ENCODE data around the gene CCDC82.

CCDC82 gene

GRCh38 chr11:96329419-96329818 lies 60.3 kb downstream of the CCDC82 start:
- DNase-seq (ENCODE audit: low read depth): no peak

- no peak for DNase-seq (ENCODE audit: low read depth)
These were observed 61.2 kb downstream of the CCDC82 start for GRCh38 chr11:96328395-96329010.

GRCh38 chr11:96326959-96327358 lies 62.8 kb downstream of the CCDC82 start:
- no peak for DNase-seq (ENCODE audit: low read depth)

- no peak for DNase-seq (ENCODE audit: low read depth)
These were observed 64.8 kb downstream of the CCDC82 start for GRCh38 chr11:96324912-96325311.

GRCh38 chr11:96323642-96323985 lies 66.1 kb downstream of the CCDC82 start:
- no peak for DNase-seq (ENCODE audit: low read depth)

- DNase-seq (ENCODE audit: low read depth): no peak
These were observed 66.7 kb downstream of the CCDC82 start for GRCh38 chr11:96322775-96323641.

- no peak for DNase-seq (ENCODE audit: low read depth)
These were observed 68.6 kb downstream of the CCDC82 start for GRCh38 chr11:96321091-96321490.

- DNase-seq (ENCODE audit: low read depth): no peak
These were observed 69.6 kb downstream of the CCDC82 start for GRCh38 chr11:96319898-96320656.

- no peak for DNase-seq (ENCODE audit: low read depth)
These were observed 70.9 kb downstream of the CCDC82 start for GRCh38 chr11:96318850-96319249.

GRCh38 chr11:96318399-96318798 lies 71.3 kb downstream of the CCDC82 start:
- DNase-seq (ENCODE audit: low read depth): no peak

GRCh38 chr11:96317985-96318384 lies 71.7 kb downstream of the CCDC82 start:
- no peak for DNase-seq (ENCODE audit: low read depth)

- DNase-seq (ENCODE audit: low read depth): no peak
These were observed 72.1 kb downstream of the CCDC82 start for GRCh38 chr11:96317571-96317970.

GRCh38 chr11:96316869-96317268 lies 72.8 kb downstream of the CCDC82 start:
- DNase-seq (ENCODE audit: low read depth): no peak

GRCh38 chr11:96315476-96315875 lies 74.2 kb downstream of the CCDC82 start:
- no peak for DNase-seq (ENCODE audit: low read depth)

GRCh38 chr11:96314326-96315020 lies 75.2 kb downstream of the CCDC82 start:
- no peak for DNase-seq (ENCODE audit: low read depth)

- DNase-seq (ENCODE audit: low read depth): no peak
These were observed 76.5 kb downstream of the CCDC82 start for GRCh38 chr11:96313163-96313562.

GRCh38 chr11:96311120-96311568 lies 78.6 kb downstream of the CCDC82 start:
- no peak for DNase-seq (ENCODE audit: low read depth)

GRCh38 chr11:96310236-96310635 lies 79.5 kb downstream of the CCDC82 start:
- DNase-seq (ENCODE audit: low read depth): no peak

GRCh38 chr11:96309643-96310017 lies 80.1 kb downstream of the CCDC82 start:
- no peak for DNase-seq (ENCODE audit: low read depth)

- no peak for DNase-seq (ENCODE audit: low read depth)
These were observed 80.6 kb downstream of the CCDC82 start for GRCh38 chr11:96309016-96309642.

- DNase-seq (ENCODE audit: low read depth): no peak
These were observed 82.0 kb downstream of the CCDC82 start for GRCh38 chr11:96307776-96308140.

Measured in stimulated activated CD8-positive, alpha-beta memory T cell treated with anti-CD3 and anti-CD28 coated beads, Interleukin-7, amount 100 ng/mL, for 24 hours (primary cell).